CD4-positive, alpha-beta T cell (primary cell): ENCODE measurements around the gene A3GALT2. TPM values are rescaled to one million over a fixed set of nuclear protein-coding genes. Genes with fewer than 3 reads are reported as not detected.

Experiments used
- ATAC-seq: fragments of 200-7000 bp; cut with Tn5 transposase; one replicate; pipeline ENCODE4 v1.10.0; 2022; ENCODE audit warnings: mild to moderate bottlenecking; ENCODE audit not compliant: poor library complexity
- CTCF ChIA-PET: fragments of 350-600 bp; sonication (Branson Sonifier 250); formaldehyde crosslinking; loops from one replicate; lab custom pipeline; 2021; ENCODE audit warnings: antibody characterized with exemption, inconsistent platforms; lab: Charles Lee
- POLR2A ChIA-PET: fragments of 350-600 bp; sonication (Branson Sonifier 250); formaldehyde crosslinking; loops from one replicate; lab custom pipeline; 2021; ENCODE audit warnings: antibody characterized with exemption, inconsistent platforms; lab: Charles Lee
- DNase-seq, 14 experiments: peaks; one replicate each; pipeline ENCODE4 v3.0.0-alpha.2; 2013 to 2020; ENCODE audit warnings: mixed read lengths in 2 of 14
- H3K27ac ChIP-seq, 2 donors: one replicate each; pipeline versions ENCODE4 v1.5.1 to v1.7.0; 2013; ENCODE audit warnings: low read length in 2 of 2, low read depth in 1 of 2, mild to moderate bottlenecking in 1 of 2
- H3K27me3 ChIP-seq, 2 experiments: 1 replicate in 1 of 2; 2 replicates in 1 of 2; pipeline versions ENCODE4 v1.6.1 to v1.7.0; 2013; ENCODE audit warnings: low read length in 2 of 2, control low read depth in 1 of 2, mild to moderate bottlenecking in 1 of 2, moderate library complexity in 1 of 2; ENCODE audit not compliant: insufficient read depth in 2 of 2, control insufficient read depth in 1 of 2
- H3K36me3 ChIP-seq: one replicate; pipeline ENCODE4 v1.6.1; 2013; ENCODE audit warnings: low read length, control low read depth; ENCODE audit not compliant: insufficient read depth
- H3K4me1 ChIP-seq: one replicate; pipeline ENCODE4 v1.6.1; 2013; ENCODE audit warnings: low read length, control low read depth; ENCODE audit not compliant: insufficient read depth
- H3K4me3 ChIP-seq: one replicate; pipeline ENCODE4 v1.5.1; 2013; ENCODE audit warnings: mild to moderate bottlenecking, low read length, moderate library complexity
- H3K9me3 ChIP-seq, 2 experiments: 1 replicate in 1 of 2; 2 replicates in 1 of 2; pipeline versions ENCODE4 v1.6.1 to v1.7.0; 2013; ENCODE audit warnings: low read length in 2 of 2, mild to moderate bottlenecking in 2 of 2, control low read depth in 1 of 2, moderate library complexity in 1 of 2; ENCODE audit not compliant: control insufficient read depth in 1 of 2, insufficient read depth in 1 of 2
- H3K27ac Mint-ChIP-seq: one replicate; pipeline ENCODE4 v1.8.0; 2020; ENCODE audit warnings: mixed read lengths
- H3K27me3 Mint-ChIP-seq: one replicate; pipeline ENCODE4 v1.8.0; 2021; ENCODE audit warnings: mixed read lengths
- H3K36me3 Mint-ChIP-seq: one replicate; pipeline ENCODE4 v1.8.0; 2021; ENCODE audit warnings: low read depth, mixed read lengths
- H3K4me1 Mint-ChIP-seq: one replicate; pipeline ENCODE4 v1.8.0; 2021; ENCODE audit warnings: low read depth, mixed read lengths
- H3K4me3 Mint-ChIP-seq: one replicate; pipeline ENCODE4 v1.8.0; 2020; ENCODE audit warnings: mild to moderate bottlenecking, mixed read lengths
- H3K9me3 Mint-ChIP-seq: one replicate; pipeline ENCODE4 v1.8.0; 2020; ENCODE audit warnings: mixed read lengths
- intact Hi-C, 2 experiments: fragments of 100-400 bp; cut with DNase I in 1 of 2; cut with micrococcal nuclease in 1 of 2; formaldehyde crosslinking; loops; one replicate each; pipeline versions ENCODE4 v1.15.1 to v1.9.0; 2023 to 2025; cut with DNase I, micrococcal nuclease
- total RNA-seq, 174 experiments: library from RNA in 2 of 174; stranded (reverse) in 2 of 174; gene quantifications; one replicate each; pipeline ENCODE4 v1.2.3 and lab custom pipeline; 2021 to 2026
- TF ChIP-seq, protein P1 (sequence below): fragments of 200-600 bp; IDR thresholded peaks from one replicate; pipeline ENCODE4 v1.8.0; 2022; ENCODE audit warnings: antibody characterized with exemption, mild to moderate bottlenecking

Gene A3GALT2
- total RNA-seq, 2 experiments from 2014 or later: not detected

DNA sequence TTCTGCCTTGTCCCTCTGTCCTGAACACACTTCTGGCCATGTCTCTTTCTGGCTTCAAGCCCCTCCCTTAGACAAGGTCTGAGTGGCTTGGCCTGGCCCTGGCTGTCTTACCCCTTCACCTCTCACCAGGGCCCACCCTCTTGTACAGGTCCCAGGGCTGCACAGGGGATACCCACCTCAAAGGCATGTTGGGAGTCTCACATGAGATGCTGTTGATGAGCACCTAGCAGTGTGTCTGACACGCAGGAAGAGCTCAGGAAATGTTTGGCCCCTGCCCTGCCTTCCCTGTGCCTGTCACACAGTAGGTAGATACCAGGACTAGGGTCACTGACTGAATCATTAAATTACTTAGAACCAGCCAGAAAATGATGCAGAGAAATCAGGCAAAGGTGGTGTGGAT lies 48.0 kb downstream of the A3GALT2 start:
- peak in 1 of 14 experiments; percentile 7 for DNase-seq
- Mint-ChIP-seq H3K4me3 (no peak overlapping the region), H3K27me3 (no peaks in the 10 kb centered on the region), H3K36me3 (peaks cover 46% of the 10 kb centered on the region), H3K4me1 (peaks cover 43% of the 10 kb centered on the region), H3K27ac (peak overlapping the region; percentile 28), H3K9me3 (no peaks in the 10 kb centered on the region)
- POLR2A ChIA-PET: interaction anchor here (1.0 kb wide), 1 partner anchor 13 kb away, joined by 3 read pairs; no protein-coding TSS in a partner anchor
- Histone ChIP-seq H3K36me3 (peaks cover 33% of the 10 kb centered on the region), H3K4me3 (no peak overlapping the region), H3K9me3 (no peaks in the 10 kb centered on the region), H3K27me3 (no peaks in the 10 kb centered on the region), H3K4me1 (peaks cover 28% of the 10 kb centered on the region), H3K27ac (peak overlapping the region in 1 of 2 donors; percentile 57)
- intact Hi-C loops: no loop called here
- CTCF ChIA-PET: no interaction called here
- peak; percentile 17 for ATAC-seq
- TF ChIP-seq, protein P1, sequence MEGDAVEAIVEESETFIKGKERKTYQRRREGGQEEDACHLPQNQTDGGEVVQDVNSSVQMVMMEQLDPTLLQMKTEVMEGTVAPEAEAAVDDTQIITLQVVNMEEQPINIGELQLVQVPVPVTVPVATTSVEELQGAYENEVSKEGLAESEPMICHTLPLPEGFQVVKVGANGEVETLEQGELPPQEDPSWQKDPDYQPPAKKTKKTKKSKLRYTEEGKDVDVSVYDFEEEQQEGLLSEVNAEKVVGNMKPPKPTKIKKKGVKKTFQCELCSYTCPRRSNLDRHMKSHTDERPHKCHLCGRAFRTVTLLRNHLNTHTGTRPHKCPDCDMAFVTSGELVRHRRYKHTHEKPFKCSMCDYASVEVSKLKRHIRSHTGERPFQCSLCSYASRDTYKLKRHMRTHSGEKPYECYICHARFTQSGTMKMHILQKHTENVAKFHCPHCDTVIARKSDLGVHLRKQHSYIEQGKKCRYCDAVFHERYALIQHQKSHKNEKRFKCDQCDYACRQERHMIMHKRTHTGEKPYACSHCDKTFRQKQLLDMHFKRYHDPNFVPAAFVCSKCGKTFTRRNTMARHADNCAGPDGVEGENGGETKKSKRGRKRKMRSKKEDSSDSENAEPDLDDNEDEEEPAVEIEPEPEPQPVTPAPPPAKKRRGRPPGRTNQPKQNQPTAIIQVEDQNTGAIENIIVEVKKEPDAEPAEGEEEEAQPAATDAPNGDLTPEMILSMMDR: no peak

DNA sequence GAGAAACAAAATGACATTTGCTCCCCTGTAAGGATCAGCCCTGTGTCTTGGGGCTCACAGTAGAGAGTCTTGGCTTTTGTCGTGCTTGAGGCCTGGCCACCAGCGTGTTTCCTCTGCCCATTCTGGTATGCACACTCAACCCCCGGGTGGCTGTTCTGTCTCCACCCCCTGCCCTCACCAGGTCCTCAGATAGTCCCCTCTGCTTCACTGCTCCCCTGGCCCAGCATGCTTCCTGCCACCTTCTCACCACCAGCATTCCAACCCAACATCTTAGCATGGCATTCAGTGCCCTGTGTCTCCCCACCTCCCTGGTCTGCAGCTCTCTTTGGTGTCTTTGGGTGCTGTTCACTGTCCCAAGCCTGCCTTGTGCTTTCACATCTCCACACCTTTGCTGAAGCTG lies 48.4 kb downstream of the A3GALT2 start:
- Histone ChIP-seq H3K9me3 (no peaks in the 10 kb centered on the region), H3K27me3 (no peaks in the 10 kb centered on the region), H3K4me3 (no peak overlapping the region), H3K36me3 (peaks cover 29% of the 10 kb centered on the region), H3K27ac (peak overlapping the region in 1 of 2 donors; percentile 57), H3K4me1 (peaks cover 28% of the 10 kb centered on the region)
- Mint-ChIP-seq H3K36me3 (peaks cover 48% of the 10 kb centered on the region), H3K9me3 (no peaks in the 10 kb centered on the region), H3K27ac (peak overlapping the region; percentile 28), H3K4me1 (peaks cover 47% of the 10 kb centered on the region), H3K4me3 (no peak overlapping the region), H3K27me3 (no peaks in the 10 kb centered on the region)
- TF ChIP-seq, protein P1: no peak
- intact Hi-C loops: no loop called here
- DNase-seq (peak in 1 of 14 experiments; percentile 2), ATAC-seq (no peak)
- ChIA-PET CTCF (no interaction called here), POLR2A (no interaction called here)

DNA sequence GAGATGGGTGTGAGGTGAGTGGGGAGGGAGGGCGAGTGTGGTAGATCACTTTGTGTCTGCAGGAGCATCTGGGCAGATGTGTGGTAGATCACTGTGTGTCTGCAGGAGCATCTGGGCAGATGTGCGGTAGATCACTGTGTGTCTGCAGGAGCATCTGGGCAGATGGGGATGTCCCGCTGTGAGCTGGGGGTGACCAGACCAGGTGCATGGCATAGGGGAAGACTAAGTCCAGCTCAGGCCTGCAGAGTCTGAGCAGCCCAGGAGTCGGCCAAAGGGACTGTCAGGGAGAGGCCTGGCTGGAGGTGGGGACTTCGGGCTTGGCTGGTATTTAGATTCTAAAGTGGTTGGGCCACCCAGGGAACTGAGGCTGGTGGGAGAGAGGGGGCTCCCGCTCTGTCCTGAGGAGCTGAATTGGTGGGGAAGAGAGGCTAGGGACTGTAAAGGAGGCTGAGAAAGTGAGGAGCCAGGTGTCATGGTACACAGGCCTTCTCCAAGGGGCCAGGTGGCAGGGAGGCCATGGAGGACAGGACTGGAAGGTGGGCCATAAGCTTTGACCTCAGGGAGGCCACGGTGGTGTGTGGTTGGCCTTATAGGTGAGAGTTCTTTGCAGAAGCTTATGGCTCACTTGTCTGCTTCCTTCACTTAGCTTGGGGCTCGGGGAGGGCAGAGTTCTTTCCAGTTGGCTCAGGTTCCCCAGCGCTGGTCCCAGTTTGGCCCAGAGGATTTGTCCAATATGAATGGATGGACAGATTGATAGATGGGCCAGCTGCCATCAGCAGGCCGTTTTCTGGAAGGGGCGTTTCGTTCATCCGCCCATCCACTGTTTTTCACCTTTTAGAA lies 49.0 kb downstream of the A3GALT2 start:
- H3K9me3 Mint-ChIP-seq: no peaks in the 10 kb centered on the region
- H3K4me3 ChIP-seq: no peak overlapping the region
- H3K27ac ChIP-seq: peak overlapping the region in 1 of 2 donors; percentile 57
- intact Hi-C loops: no loop called here
- no peaks in the 10 kb centered on the region for H3K27me3 ChIP-seq
- H3K36me3 ChIP-seq: peaks cover 23% of the 10 kb centered on the region
- H3K4me3 Mint-ChIP-seq: no peak overlapping the region
- TF ChIP-seq, protein P1: no peak
- peak overlapping the region; percentile 28 for H3K27ac Mint-ChIP-seq
- H3K4me1 ChIP-seq: peaks cover 28% of the 10 kb centered on the region
- peaks cover 51% of the 10 kb centered on the region for H3K4me1 Mint-ChIP-seq
- ChIA-PET CTCF (interaction anchor here (1.4 kb wide), 1 partner anchor 10 kb away, joined by 3 read pairs; no protein-coding TSS in a partner anchor), POLR2A (no interaction called here)
- peak in 1 of 14 experiments; percentile 7 for DNase-seq
- no peaks in the 10 kb centered on the region for H3K9me3 ChIP-seq
- ATAC-seq: no peak
- H3K36me3 Mint-ChIP-seq: peaks cover 44% of the 10 kb centered on the region
- no peaks in the 10 kb centered on the region for H3K27me3 Mint-ChIP-seq
